ENCODE results near the gene CDK5RAP3. TPM values are rescaled to one million over a fixed set of nuclear protein-coding genes. Genes with fewer than 3 reads are reported as not detected.

CDK5RAP3 gene
- total and polyA plus RNA-seq, 2 experiments from 2014 or later, result 121 to 158 TPM

DNA sequence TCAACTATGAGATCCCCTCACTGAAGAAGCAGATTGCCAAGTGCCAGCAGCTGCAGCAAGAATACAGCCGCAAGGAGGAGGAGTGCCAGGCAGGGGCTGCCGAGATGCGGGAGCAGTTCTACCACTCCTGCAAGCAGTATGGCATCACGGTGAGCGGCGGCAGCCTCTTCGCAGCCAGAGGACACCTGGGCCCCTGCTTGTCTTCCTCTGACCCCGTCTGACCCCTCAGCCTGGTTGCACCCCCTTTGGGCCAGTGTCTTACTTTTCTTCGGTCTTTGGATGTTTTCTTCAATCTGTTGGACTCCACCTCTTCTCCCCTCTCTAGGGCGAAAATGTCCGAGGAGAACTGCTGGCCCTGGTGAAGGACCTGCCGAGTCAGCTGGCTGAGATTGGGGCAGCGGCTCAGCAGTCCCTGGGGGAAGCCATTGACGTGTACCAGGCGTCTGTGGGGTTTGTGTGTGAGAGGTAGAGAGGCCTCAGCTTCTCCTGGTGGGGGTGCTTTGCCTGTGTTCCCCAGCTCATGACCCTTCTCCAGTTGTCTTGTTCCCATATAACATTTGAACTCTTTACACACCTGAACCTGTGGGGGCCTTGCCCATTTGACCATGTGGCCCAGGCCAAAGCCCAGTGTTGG, 4.4 kb downstream of the CDK5RAP3 start:
- Histone ChIP-seq H3K36me3 (peaks cover 14% of the 10 kb centered on the region), H3K4me3 (no peak overlapping the region), H3K27me3 (no peaks in the 10 kb centered on the region), H3K27ac (no peak overlapping the region), H3K4me1 (ENCODE audit: low read depth) (peaks cover 8% of the 10 kb centered on the region), H3K9me3 (ENCODE audit: low read depth) (no peaks in the 10 kb centered on the region)
- TF ChIP-seq, protein P1, sequence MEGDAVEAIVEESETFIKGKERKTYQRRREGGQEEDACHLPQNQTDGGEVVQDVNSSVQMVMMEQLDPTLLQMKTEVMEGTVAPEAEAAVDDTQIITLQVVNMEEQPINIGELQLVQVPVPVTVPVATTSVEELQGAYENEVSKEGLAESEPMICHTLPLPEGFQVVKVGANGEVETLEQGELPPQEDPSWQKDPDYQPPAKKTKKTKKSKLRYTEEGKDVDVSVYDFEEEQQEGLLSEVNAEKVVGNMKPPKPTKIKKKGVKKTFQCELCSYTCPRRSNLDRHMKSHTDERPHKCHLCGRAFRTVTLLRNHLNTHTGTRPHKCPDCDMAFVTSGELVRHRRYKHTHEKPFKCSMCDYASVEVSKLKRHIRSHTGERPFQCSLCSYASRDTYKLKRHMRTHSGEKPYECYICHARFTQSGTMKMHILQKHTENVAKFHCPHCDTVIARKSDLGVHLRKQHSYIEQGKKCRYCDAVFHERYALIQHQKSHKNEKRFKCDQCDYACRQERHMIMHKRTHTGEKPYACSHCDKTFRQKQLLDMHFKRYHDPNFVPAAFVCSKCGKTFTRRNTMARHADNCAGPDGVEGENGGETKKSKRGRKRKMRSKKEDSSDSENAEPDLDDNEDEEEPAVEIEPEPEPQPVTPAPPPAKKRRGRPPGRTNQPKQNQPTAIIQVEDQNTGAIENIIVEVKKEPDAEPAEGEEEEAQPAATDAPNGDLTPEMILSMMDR (IDR thresholded peaks at IDR 0.05; ENCODE audit: low read depth, low read length), result no peak
- no peak for DNase-seq (ENCODE audit: low read depth in 1 of 2, low spot score in 1 of 2)

DNA sequence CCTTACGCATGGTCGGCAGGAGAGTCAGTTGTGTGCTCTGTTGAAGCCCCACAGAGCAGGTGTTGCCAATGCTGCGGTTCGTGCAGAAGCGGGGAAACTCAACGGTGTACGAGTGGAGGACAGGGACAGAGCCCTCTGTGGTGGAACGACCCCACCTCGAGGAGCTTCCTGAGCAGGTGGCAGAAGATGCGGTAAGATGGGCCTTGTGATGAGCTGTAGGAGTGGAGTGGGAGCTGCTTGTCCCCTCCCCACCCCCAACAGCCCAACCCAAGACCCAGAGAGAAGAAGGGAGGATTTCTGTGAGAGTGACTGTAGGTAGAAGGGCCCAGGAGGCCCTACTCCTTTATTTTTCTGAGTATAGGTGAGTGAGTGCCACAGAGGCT, 4.9 kb downstream of the CDK5RAP3 start:
- TF ChIP-seq, protein P1 (IDR thresholded peaks at IDR 0.05; ENCODE audit: low read depth, low read length), result no peak

DNA sequence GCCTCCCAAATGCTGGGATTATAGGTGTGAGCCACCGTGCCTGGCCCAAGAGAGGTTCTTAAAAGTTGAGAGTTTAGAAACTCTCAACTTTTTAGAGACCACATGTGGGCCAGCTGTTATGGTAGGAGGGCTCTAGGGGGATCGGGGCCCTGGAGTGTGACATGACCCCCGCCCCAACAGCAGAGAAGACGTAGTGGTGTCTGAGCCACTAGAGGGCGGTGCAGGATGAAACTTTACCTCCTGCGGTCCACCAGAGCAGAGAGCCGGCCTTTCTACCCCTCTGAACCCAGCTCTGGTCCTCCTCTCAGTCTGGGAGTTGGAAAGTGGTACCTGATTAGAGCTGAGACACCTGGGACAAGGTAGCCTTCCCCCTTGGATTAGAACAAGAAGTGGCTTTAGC, 7.4 kb downstream of the CDK5RAP3 start:
- peaks cover 28% of the 10 kb centered on the region for H3K4me1 ChIP-seq (ENCODE audit: low read depth)
- H3K36me3 ChIP-seq, result peaks cover 14% of the 10 kb centered on the region
- H3K27ac ChIP-seq, result no peak overlapping the region

More for the DNA sequence above, 4.9 kb downstream of the CDK5RAP3 start:
- Histone ChIP-seq H3K27ac (no peak overlapping the region), H3K4me3 (no peak overlapping the region), H3K27me3 (no peaks in the 10 kb centered on the region), H3K9me3 (ENCODE audit: low read depth) (no peaks in the 10 kb centered on the region), H3K36me3 (peaks cover 14% of the 10 kb centered on the region), H3K4me1 (ENCODE audit: low read depth) (peaks cover 8% of the 10 kb centered on the region)
- no peak for DNase-seq (ENCODE audit: low read depth in 1 of 2, low spot score in 1 of 2)

DNA sequence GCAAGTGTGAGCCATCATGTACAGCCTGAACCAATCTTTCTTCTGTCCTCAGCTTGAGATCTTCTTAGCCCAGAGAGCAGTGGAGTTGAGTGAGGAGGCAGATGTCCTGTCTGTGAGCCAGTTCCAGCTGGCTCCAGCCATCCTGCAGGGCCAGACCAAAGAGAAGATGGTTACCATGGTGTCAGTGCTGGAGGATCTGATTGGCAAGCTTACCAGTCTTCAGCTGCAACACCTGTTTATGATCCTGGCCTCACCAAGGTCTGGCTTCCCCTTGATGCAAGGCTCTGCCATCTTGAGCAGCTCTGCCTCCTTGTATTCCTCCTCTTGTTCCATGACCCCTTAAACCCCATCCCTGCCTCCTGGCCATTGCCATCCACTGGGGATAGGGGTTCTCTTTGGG, 9.6 kb downstream of the CDK5RAP3 start:
- H3K9me3 ChIP-seq (ENCODE audit: low read depth), result no peaks in the 10 kb centered on the region
- H3K36me3 ChIP-seq, result peaks cover 5% of the 10 kb centered on the region
- no peak overlapping the region for H3K4me3 ChIP-seq
- TF ChIP-seq, protein P1 (IDR thresholded peaks at IDR 0.05; ENCODE audit: low read depth, low read length), result no peak
- DNase-seq (ENCODE audit: low read depth in 1 of 2, low spot score in 1 of 2), result no peak
- H3K4me1 ChIP-seq (ENCODE audit: low read depth), result peaks cover 38% of the 10 kb centered on the region
- H3K27me3 ChIP-seq, result no peaks in the 10 kb centered on the region
- no peak overlapping the region for H3K27ac ChIP-seq

More for the DNA sequence above, 7.4 kb downstream of the CDK5RAP3 start:
- peak; percentile 75 to 85 for DNase-seq (ENCODE audit: low read depth in 1 of 2, low spot score in 1 of 2)
- Histone ChIP-seq H3K27me3 (no peaks in the 10 kb centered on the region), H3K9me3 (ENCODE audit: low read depth) (no peaks in the 10 kb centered on the region), H3K4me3 (no peak overlapping the region)
- TF ChIP-seq, protein P1 (IDR thresholded peaks at IDR 0.05; ENCODE audit: low read depth, low read length), result peak; percentile 80

DNA sequence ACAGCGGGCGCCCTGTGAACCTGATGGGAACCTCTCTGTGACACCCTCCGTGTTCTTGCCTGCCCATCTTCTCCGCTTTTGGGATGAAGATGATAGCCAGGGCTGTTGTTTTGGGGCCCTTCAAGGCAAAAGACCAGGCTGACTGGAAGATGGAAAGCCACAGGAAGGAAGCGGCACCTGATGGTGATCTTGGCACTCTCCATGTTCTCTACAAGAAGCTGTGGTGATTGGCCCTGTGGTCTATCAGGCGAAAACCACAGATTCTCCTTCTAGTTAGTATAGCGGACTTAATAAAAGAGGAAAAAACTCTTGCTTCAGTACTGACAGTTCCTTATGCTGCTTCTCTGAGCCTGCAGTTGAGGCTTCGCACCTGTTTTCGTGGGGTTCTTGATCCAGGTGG, 10.5 kb downstream of the CDK5RAP3 start:
- TF ChIP-seq, protein P1 (IDR thresholded peaks at IDR 0.05; ENCODE audit: low read depth, low read length), result no peak
- Histone ChIP-seq H3K27me3 (no peaks in the 10 kb centered on the region), H3K4me3 (no peak overlapping the region), H3K4me1 (ENCODE audit: low read depth) (peaks cover 38% of the 10 kb centered on the region), H3K36me3 (peaks cover 2% of the 10 kb centered on the region), H3K27ac (peak overlapping the region; percentile 38), H3K9me3 (ENCODE audit: low read depth) (no peaks in the 10 kb centered on the region)
- no peak for DNase-seq (ENCODE audit: low read depth in 1 of 2, low spot score in 1 of 2)
